ENCODE results near the gene TMEM92.
"Not testable (repeated sequence)": the region's sequence is repeated elsewhere in the genome, so short reads cannot be mapped to it uniquely, and the experiment has no call there.

TMEM92 gene

DNA sequence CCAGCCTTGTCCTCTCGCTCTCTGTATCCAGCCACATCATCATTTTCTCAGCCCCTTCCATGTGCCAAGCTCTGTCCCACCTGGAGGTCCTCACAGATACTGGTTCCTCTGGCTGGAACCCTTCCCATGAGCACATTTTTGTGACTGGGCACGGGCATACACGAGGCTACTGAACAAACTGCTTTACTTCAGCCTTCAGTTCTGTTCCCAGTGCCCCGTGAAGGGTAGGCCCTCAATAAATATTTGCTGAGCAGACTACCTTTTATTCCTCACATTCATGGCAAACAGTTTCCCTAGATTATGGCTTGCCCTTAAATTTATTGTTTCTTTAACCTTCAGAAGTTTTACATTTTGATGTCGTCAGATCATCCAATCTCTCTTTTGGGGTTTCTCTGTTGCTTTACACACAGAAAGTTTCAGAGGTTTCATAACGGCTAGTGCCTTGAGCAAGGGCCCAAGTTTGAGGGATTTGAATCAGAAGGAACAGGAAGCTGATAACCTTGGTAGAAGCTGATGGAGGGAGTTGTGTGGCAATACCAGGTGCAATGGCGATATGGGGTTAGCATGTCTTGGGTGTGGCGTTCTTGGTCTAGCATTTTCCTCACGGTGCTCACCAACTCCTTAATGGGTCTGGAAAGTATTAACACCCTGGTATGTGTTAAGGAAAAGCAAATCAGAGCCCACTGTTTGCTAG, 27.8 kb downstream of the TMEM92 start:
- peak; percentile 46 for DNase-seq

DNA sequence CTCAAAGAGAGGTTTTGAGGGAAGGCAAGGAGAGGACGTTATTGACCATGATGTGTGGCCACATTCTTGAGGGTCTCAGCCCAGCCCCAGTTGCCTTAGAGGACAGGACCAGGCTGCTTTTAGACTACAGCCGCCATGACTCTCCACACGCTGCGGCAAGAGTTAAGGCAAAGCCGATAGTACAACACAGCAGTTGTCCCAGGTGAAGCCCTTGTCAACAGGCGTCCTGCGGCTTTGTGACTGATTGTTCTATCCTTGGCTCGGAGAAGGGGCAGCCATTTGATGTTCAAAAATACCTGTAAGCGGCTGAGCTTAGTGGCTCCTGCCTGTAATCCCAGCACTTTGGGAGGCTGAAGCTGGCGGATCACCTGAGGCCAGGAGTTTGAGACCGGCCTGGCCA, 28.8 kb downstream of the TMEM92 start:
- DNase-seq, result no peak

DNA sequence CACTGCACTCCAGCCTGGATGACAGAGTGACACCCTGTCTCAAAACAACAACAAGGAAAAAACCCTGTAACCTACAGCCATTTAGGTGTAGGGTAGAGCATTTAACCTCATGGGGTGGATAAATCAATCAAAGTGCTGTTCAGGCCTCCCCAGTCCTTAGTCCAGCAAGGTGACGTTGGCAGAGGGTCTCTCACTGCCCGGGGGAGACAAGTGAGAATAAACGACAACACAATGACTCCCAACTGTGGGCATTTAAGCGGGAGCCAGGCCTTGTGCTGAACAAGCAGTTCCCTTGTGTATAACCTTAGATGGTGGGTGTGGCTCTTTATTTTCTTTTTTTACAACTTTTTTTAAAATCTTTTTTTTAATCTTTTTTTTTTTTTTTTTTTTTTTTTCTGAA, 29.3 kb downstream of the TMEM92 start:
- DNase-seq, result no peak

DNA sequence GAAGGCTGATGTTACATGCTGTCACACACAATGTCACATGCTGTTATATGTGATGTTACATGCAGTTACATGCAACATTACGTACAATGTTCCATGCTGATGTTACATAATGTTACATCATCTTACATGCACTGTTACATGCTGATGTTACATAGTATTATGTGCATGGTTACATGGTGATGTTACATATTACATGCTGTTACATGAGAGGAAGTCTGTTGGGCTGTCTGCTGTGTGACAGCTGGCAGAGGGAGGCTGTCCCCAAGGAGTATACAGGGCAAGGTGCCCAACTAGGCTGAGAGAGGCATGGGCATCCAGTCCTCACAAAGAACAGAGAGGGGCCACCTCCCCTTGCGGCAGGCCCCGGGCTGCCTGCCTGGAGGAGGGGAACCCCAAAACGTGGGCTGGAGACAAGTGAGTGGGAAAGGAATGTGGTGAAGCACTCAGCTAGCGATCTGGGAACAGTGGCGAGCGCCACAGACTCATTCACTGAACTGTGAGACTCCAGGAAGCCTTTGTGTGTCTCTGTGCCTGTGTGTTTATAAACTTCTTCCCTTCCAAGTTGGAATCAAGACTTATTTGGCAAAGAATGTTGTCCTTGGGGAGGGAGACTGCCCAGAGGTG, 30.6 kb downstream of the TMEM92 start:
- DNase-seq, result no peak

DNA sequence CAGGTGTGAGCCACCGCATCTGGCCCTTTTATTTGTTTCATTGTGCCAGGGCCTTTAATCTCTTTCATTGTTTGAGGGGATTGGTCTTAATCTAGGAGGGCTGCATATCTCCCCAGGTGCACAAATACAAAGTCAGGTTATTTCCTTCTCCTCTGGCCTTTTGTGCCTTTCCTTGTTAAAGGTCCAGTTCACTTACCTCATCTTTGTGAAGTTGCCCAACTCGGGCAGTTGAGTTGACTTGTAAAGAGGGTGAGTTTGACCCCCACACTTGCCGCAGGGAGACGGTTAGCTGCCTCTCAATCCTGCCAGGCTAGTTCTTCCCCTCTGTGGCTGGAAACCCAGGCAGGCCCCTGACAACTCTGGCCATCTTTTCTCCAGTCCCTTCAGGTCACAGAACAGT, 33.4 kb downstream of the TMEM92 start:
- DNase-seq, result no peak

DNA sequence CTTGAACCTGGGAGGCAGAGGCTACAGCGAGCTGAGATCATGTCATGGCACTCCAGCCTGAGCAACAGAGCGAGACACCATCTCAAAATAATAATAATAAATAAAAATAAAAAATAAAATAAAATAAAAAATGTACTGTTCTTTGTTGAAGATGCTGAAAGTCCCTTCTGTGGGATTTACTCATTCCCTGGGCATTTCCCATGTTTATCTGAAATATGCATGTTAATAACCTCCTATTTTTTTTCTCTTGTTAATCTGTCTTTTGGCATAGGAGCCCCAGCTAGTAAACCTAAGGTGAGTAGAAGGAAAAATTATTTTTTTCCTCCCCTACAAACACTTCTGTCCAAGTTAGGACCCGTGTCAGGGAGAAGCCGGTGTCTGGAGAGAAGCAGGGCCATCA, 34.4 kb downstream of the TMEM92 start:
- no peak for DNase-seq

DNA sequence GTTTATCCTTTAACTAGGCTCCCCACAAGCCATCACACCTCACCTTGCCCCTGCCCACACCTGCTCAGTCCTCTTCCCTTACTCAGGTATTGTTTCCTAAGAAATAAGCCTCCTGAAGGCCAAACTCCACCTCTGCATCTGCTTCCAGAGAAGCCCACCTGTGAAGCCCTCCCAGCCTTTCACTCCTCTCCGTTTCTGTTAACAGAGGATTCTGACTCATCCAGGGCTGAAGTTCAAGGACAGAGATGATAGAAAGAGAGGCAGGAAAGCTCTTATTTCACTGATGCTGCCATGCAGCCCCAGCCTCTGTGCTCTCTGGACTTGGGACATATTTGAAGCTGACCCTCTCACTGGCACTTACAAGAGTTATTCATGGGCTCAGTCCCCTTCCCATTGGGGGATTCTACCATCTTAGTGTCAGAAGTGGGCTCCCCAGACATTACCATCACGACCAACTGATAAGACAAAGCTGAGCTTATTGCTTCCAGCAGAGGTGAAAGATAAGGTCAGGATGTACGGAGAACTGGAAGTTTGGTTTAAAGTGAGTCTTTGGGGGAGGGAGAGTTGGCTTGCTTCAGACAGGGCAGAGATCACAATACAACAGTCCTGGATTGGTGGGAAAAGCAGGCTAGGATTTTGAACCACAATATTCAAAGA, 36.3 kb downstream of the TMEM92 start:
- no peak for DNase-seq

DNA sequence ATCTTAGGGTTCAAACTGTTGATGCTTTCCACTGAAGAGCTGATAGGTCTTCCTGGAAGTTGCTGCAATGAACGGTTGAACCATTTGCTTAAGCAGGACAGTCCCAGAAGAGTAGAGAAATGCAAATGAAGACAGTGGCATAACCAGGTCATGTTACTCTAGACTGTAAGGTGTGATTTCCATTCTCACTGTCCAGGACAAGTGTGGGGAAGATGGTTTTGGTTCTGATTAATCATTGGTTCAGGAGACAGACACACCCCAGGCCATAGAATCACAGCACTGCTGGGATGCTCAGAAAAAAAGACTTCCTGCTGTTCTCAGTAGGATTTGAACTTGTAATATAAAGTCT, 36.8 kb downstream of the TMEM92 start:
- DNase-seq, result peak; percentile 44

DNA sequence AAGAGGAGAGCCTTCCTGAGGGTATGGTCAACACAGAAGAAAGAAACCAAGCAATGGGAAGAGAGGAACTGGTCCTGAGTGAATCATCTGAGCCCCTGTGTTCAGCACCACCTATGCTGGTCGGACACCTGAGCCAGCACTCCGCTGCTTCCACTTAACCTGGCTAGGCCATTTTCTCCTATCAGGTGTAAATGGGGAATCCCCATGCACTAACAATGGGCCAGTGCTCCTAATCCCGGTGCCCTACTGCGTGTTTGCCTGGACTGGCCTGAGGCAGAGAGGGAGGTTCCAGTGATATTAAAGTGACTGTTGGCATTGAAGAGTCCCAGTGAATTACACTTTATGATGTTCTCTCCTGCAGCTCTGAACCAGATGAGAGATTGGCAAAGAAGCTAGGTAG, 37.2 kb downstream of the TMEM92 start:
- DNase-seq, result no peak

DNA sequence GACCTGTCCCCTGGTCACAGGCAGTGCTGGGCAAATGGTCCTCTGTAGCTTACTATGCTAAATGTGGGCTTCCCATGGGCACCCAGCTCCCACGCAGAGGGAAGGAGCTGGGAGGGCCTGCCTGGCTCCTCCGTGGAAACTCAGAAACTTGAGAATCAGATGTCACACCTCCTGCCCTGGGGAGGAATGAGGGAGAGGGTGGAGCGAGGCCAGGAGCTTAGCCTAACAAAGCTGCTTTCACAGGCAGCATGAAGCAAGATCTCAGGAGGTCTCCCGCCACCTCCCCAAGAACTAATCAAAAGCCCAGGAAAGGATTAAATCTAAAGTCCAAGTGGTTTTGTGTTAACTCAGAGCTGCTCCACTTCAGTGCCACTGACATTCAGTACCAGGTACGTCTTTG, 38.0 kb downstream of the TMEM92 start:
- DNase-seq, result no peak

DNA sequence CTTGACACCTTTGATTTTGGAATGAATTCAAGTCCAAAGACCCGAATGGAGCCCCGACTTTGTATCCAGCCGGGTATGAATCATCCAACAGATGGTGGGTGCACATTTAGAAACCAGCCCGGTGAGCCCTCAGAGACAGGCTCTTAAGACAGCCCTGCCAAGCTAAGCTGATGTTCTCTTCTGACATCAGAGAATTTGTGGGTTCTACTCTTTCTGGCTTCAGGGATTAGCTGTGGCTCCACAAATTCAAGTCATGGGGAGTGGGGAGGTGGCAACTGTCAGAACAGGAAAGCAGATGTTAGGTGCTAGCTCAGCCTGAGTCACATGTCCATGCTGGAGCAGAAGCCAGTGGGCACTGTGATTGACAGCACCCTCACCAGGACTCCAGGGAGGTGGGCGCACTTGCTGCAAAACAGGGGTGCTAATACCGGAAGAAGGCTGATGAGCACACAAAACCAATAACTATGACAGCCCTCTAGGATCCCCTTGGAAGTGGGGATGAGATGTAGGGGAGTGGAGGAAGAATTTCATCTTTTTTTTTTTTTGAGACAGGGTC, 40.3 kb downstream of the TMEM92 start:
- DNase-seq, result no peak

DNA sequence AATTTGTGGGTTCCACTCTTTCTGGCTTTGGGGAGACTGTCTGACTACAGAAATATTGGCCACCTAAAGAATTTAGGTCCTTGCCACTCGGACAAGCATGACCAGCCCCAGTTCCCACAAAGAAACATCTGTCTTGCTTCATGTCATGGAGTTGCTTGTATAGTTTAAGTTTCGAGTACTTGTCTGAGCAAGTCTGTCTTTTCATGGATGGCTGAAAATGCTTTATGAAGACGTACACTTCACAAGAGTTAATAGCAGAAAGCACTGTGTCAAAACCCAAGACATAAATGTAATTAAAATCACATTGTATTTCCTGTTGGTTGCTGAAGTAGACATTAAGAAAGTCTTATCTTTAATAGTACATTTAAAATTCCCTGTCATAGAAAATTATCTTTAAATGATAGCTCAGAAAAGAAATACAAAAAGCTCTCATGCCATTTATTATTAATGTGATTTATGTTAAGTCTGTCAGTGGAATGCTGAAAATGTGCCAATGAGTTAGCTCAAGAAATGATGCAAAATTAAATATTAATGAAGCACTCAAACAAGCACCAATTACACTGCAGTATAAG, 41.8 kb downstream of the TMEM92 start:
- no peak for DNase-seq

DNA sequence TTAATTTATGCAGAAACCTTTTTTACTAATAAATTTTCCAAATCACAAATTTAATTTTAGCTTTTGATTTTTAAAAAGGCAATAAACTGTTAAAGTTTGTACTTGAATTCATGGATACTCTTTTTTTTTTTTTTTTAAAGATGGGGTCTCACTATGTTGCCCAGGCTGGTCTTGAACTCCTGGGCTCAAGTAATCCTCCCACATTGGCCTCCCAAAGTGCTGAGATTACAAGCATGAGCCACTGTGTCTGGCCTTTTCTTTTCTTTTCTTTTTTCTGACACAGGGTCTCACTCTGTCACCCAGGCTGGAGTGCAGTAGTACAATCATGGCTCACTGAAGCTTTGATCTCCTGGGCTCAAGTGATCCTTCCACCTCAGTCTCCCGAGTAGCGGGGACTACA, 42.4 kb downstream of the TMEM92 start:
- not testable (repeated sequence) for DNase-seq

DNA sequence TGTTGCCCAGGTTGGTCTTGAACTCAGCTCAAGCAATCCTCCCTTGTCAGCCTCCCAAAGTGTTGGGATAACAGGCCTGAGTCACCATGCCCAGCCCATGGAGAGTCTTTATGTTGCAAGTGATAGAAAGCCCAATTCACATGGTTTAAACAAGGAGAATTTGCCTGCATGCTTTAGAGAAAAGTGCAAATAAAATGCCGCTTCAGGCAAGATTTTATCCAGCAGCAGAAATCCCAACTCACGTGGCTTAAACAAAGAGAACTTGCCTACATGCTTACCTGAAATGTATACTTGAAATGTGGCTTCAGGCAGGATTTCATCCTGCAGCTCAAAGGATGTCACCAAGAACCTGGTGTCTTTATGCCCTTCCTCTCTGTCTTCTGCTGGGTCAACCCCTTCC, 42.9 kb downstream of the TMEM92 start:
- no peak for DNase-seq

DNA sequence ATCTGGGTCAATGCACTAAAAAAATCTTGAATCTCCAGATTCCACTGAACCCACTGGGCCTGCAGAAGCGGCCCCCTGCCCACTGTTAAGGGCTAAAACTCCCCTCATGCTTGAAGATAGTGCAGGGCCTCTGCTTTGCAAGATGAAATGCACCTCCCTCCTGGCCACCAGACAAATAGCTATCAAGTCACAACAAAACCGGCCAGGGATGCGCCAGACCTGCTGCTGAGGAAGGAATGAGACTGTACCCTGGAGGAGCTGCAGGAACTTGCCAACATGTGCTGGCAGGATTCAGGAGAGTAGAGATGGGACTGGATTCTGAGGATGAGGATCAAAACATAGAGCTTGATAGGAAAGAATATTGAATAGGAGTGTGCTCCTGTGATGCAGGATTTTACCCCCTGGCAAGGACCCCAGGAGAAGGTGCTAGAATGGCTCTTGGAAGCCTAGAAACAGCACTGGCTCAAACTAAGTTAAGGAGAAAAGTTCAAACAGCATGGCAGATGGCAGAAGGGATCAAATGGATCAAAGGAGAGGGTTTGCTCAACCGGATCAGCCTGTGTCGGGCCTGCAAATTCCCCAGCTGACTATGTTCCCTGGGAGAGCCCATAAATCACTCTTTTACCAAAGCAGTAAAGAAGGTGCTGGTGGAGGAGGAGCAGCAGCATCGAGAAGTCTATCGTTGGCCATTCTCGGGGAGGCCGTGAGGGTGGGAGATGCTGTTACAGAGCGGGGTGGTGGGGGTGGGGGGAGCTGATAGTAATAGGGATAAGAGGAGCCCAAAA, 44.4 kb downstream of the TMEM92 start:
- no peak for DNase-seq

DNA sequence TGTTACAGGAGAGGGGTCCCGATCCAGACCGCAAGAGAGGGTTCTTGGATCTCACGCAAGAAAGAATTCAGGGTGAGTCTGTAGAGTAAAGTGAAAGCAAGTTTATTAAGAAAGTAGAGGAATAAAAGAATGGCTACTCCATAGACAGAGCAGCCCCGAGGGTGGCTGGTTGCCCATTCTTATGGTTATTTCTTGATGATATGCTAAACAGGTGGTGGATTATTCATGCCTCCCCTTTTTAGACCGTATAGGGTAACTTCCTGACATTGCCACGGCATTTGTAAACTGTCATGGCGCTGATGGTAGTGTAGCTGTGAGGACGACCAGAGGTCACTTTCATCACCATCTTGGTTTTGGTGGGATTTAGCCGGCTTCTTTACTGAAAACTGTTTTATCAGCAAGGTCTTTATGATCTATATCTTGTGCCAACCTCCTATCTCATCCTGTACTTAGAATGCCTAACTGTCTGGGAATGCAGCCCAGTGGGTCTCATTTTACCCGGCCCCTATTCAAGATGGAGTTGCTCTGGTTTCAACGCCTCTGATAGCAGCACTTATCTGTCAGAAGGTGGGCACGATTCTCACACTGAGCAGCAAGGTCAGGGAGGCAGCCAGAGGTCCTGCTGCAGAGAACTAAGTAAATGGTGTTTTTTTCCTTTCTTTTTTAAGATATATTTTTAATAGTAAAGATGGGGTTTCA, 45.2 kb downstream of the TMEM92 start:
- no peak for DNase-seq

DNA sequence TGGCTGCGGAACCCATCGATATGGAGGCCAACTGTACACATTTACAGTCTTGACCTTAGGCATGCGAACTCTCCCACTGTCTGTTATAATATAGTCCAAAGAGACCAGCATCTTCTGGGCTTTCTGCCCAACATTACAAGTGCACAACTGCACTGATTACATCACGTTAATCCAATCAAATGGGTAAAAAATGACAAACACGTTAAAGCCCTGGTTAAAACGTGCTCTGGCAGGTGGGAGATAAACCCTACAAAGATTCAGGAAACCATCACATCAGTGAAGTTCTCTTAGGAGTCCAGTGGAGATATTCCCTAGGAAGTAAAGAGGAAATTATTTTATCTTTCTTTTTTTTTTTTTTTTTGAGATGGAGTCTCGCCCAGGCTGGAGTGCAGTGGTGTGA, 48.0 kb downstream of the TMEM92 start:
- DNase-seq, result no peak

DNA sequence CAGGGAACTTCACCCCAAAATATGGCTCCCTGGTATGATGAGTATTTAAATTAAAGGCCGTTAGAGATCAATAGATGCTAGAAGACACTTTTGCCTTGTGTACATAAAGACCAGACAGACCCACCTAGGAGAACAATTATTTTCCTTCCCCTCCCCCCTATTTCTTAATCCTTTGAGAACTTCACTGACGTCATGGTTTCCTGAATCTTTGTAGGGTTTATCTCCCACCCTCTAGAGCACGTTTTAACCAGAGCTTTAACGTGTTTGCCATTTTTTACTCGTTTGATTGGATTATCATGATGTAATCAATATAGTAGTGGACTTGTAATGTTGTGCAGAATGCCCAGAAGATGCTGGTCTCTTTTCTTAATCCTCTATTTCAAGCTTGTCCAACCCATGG, 48.8 kb downstream of the TMEM92 start:
- DNase-seq, result no peak

DNA sequence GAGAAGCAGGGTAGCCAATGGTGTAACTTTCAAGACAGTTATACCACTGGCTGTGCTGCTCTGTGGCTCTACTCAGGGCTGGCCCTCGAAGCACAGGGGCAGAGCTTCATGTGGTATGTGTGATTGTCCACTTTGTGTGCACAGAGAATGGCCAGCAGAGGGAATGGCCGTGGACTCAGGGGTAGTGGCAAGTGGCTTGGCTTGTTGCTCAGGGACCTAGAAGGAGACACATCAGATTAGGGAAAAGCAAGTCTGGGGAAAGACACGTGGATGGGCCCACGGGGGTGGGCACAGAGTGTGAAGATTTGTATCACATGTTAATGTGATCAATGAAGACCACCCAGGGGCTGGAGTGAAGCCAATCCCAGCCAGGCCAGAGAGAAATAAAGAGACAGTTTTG, 51.6 kb downstream of the TMEM92 start:
- no peak for DNase-seq

DNA sequence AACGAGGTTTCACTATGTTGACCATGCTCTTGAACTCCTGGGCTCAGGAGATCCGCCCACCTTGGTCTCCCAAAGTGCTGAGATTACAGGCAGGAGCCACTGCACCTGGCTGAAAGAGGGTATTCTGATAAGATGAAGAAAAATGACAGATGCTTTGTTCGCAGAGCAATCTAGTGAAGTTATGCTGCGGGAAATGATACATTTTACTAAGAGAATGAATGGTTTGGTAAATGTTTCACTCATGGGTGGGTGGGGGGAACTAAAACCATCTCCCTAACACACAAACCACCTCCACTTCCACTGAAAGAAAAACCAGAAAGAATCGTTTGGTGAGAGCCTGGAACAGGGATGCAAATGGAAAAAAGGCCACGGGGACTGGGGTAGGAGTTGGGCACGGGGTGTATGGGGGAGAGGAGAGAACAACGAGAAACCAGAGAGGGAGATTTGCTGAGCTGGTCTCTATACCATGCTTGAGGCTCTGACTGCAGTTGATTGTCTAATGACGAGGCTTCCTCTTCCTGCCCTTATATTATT, 52.6 kb downstream of the TMEM92 start:
- peak; percentile 19 for DNase-seq

DNA sequence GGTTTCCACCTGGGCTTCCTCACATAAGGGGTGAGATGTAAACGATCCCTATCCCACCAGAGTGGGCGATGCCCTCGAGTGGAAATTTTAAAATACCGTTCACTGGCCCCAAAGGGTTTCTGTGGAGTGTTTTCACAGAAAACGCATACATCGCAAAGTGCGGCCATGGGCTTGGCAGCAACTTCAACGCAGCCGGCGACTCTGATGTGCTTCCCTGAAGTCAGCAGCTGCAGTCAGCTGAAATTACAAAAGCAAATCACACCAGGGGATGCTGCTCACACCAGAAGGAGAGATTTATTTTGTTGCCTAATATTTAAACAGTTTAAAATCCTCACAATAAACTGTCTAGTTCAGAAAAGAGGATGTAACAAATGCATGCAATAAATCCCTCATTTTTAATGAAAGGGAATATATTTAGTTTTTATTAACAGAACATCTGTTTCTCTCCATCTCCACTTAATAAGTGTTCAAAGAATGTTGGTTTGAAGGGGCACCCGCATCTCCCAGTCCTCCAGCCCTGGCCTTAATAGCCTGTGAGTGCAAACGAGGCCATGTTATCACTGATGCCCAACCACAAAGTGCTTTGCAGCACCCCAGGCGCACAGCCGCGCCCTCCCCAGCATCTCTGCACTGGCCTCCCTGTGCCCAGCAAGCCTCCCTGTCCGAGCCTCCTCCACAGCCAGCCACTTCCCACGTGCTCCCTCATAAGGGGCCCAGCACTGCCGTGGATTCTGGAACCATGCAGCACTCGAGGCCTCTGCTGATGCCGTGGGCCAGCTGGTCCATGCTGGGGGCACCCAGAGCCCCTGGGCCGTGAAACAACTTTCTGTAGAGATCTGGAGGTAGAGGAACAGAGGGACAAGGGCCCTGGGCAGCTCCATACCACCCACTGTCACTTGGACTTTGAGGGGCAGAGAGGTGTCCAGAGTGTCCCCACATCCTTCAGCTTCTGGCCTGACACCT, 54.4 kb downstream of the TMEM92 start:
- DNase-seq, result no peak
